GOT3 (cell line): Measurements from ENCODE around the gene AKT1S1.

ENCODE experiments used
- DNase-seq: peaks from one replicate; lab custom pipeline; 2025; ENCODE audit warnings: mixed read lengths; lab: John Stamatoyannopoulos, UW

AKT1S1 gene

DNA sequence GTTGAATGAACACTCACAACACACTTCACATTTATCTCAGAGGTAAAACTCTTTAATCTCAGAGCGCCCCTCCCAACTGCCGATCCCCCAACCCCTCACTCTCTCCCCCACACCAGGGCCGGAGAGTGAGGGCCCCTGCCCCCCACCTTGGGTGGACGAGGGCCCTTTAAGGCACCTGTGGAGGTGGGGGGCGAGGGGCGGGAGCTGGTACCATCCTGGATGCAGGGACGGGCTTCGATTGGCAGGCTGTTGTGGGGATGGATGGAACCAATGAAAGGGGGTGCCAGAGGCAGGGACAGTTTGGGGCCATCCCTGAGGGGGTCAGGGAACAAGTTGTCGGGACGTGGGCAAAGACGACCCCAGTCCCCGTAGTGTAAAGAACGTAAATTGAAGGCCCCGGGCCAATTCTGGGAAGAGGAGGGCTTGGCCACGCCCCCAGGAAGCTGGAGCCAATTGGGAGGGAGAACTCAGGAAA, 8.1 kb downstream of the AKT1S1 start:
- no peak for DNase-seq

DNA sequence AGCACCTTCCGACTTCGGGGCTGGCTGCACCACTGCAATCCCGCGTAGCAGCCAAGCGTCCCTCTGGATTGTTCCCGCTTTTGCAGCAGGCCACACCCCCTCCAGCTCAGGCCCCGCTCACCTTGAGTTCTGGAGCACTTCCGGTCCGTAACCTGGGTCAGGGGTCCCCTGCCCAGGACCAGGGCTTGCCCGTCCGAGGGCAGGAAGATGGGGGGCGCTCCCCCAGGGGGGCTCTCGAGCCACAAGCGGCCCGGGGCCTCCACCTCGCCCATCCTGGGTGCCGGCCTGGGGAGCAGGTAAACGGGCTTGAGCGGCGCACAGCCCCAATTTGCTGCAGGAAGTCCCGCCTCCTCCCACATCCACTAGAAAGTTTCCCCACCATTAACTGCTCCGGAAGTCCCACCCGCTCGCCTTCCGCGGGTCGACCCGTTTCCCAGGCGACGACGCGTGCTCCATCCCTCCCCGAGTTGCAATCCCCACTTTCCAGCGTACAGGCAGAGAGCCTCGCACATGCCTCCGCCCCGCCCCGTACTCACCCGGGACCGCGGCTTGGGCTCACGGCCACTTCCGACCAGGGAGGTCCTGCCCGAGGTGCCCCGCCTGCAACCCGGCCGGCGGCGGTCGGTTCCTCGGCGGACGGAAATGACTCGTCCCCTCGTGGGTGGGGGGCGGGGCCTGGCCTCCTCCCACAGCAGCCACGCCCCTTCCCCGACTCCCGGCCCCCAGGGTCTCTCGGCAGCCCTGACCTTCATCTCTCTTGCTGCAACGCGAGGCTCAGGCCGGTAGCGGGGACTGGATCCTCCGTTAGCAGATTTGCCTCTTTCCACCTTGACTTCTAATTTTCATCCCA, 10.0 kb downstream of the AKT1S1 start, which contains the start of gene PNKP:
PNKP (minus strand) TSS at position 644 of the 850 bp plus-strand sequence; CDS start at position 272, 372 bp downstream.
- DNase-seq: peak; percentile 79

DNA sequence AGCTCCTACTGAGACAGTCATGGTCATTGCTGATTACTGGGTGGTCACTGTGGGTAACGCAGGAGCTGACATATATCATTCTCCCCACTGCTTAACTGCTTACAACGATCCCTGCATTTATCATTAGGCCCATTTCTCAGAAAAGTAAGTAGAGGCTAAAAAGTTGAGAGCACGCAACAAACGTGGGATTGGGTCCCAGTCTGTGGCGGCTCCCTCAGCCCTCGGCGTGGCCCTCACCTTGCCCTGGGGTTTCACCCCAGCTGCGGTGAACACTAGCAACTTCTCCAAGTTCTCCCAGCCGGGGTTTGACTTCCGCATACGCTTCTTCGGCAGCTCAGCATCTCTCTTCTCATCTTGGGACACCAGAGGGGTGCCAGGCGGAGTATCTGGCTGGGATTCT, 12.3 kb downstream of the AKT1S1 start:
- no peak for DNase-seq

DNA sequence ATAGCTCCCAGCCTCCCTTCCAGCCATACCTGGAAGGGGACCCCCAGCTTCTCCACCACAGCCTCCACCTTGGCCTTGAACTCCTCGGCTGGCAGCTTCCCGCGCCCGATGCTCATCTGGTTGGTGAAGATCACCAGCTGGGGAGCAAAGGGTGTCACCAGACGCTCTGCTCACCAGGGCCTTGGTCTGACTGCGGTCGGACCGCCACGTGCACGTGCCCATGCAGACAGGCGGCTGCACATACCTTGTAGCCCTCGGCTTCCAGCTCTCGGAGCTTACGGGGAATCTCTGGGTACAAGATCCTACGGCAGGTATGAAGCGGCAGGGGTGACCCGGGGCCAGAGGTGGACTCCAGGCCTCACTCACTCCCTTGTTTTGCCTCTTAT, 13.2 kb downstream of the AKT1S1 start:
- no peak for DNase-seq

DNA sequence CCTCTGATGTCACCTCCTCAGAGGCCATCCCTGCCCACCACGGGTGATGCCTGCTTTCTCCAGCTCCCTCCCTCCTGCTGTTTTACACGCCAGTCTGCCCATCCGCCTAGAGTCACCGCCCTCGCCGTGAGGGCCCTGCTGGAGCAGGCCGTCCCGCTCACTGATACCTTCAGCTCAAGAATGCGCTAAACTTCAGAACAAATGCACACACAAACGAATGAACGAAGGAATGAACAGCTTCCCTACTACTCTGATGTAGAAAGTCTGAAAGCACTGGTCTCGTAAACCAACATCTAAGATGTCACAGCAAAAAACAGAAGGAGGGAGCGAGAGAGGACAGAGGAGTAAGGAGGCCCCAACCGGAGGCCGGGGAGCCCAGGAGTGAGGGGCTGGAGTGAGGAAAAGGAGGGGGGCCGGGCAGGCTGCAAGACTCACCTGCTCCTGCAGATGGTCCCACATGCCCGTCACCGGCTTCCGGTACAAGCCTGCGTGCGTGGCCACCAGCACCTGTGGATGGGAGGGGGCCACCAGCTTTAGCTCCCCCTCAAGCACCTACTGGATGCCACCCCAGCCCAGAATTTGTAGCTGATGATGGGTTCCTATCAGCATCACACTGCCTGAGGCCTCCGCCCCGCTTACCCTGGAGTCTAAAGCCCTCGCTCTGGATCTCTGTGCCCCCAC, 13.8 kb downstream of the AKT1S1 start:
- no peak for DNase-seq

DNA sequence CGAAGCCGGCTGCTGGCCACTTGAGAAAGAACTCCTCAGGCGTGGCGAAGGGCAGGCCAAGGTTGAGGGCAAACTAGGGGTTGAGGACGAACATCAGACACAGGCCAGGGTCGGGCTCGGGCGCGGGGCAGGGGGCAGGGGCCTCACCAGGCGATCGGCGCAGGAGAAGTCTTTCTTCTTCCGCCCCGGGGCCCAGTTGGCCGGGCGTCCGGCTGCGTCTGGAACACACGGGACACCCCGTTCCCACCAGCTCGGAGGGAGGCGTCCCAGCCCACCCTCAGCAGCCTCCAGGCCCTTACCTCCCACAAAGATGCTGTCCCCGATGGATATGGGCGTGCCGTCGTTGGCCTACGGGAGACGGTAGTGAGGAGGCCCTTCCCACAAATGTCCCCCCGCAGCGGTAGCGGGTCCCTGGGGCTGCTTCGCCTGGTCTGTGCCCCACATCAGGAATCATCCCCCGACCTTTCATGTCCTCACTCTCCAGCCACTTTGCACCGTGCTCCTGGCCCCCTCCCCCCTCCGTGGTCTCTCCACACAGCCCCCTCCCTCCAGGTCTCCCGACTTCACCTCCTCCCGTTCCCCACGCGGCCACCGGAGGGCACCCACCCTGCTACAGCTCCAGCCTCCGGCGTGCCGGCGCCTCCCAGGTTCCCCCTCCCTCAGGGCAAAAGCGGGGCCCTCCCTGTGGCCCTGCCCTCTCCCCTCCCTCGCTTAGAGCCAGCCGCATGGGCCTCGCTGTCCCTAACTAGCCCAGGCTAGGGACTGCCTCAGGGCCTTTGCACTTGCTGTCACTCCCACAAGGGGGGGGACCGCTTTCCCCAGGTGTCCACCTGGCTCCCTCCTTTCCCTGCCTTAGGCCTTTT, 14.5 kb downstream of the AKT1S1 start:
- DNase-seq: no peak

DNA sequence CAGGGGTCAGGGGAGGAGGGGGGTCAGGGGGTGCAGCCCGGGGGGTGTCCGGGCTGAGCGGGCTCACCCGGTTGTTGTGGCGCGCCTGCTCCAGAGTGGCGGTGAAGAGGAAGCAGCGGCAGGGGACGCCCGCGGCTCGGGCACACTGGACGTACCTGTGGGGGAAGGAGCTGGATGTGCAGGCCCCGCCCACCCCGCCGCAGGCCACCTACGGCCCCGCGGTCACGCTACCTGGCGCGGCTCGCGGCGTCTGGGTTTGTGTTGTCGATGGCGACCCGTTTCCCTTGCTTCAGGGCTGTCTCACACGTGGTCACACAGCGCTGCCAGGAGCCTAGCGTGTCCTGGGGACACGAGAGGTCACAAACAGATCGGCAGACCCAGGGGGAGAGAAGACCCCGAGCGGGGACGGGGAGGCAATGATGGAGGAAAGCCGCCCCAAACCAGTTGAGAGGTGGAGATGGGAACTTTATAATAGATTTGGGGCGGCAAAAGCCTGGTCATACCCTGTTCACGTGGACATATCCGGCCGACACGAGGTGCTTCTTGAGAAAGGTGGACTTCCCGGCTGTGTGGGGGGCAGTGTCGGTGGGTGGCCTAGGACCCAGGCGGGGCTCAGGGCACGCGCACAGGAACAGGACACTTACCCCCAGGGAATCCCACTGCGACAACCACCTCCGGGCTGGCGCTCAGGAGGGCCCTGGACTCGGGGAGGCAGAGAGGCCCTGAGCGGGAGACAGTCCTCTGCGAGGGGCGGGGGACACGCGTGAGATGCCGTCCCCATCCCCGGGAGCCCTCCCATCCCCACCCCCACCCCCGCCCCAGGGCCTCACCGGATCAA, 15.4 kb downstream of the AKT1S1 start:
- no peak for DNase-seq

DNA sequence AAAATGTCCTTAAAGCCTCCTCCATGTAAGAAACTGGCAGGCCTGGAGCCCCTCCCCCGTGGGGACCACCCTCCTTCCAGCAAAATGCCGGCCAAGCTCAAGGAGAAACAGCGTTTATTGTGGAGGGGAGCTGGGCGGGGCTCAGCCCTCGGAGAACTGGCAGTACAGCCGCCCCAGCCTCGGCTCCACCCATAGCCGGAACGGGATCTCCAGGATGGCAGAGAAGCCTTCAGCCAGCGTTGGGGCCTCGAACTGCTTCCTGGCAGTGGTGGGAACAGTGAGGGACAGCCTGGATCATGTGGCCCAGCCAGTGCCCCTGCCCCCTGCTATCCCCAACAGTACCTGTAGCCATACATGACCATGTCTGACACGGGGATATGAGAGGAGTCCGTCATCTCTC, 16.0 kb downstream of the AKT1S1 start:
- DNase-seq: no peak

DNA sequence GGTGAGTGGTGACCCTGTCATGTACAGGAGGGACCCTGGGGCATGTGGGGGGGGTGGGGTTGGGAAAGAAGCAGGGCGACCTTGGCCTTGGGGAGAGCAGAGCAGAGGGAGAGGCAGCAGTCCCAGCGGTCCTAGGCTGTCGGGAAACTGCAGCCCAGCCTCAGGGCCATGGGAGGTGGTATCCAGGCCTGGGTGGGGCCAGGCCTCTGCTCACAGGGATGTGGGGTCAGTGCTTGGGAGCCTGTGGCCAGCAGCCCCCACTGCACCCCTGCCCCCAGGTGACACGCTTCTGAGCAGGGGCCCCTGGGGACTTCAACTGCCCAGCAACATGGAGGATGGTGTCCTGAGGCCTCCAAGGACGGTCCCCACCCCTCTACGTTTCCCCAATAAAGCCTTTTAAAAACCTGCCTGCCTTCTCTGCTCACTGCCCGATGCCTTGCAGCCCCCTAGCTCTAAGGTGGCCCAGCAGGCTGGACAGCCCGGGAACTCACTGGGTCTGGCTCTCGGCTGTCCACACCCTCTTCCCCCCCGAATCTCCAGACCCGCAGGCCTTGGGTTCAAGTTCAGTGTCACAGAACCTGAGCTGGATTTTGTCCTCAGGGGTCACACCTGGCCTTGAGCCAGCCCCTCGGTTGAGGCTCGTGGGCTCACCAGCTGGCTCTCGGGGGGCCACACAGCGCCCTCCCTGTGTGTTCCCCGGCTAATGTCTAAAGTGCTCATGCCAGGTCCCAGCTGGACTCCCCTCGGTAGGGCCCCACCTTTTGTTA, 16.6 kb downstream of the AKT1S1 start:
- no peak for DNase-seq

DNA sequence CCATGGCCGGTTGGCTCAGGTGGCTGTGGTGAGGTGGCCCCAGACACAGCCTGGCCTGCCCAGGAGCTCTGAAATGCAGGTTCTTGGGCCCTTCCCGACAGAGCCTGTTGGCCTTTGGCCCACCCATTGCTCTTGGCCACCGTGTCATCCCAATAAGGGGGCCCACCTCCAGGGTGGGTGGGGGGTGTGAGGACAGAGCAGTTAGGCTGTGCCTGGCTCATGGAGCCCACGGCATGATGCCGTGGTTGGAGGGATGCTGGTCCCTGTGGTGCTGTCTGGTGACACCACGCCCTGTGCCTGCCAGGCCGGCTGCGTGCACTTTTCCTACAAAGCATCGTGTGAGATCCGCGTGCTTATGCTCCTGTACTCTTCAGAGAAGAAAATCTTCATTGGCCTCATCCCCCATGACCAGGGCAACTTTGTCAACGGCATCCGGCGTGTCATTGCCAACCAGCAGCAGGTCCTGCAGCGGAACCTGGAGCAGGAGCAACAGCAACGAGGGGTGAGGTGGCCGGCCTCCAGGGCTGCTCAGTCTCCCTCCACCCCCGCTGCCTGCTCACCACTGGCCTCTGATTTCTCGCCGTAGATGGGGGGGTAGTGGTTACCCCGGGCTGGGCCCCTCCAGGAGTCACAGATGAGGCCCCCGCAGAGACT, 17.3 kb downstream of the AKT1S1 start:
- DNase-seq: no peak

DNA sequence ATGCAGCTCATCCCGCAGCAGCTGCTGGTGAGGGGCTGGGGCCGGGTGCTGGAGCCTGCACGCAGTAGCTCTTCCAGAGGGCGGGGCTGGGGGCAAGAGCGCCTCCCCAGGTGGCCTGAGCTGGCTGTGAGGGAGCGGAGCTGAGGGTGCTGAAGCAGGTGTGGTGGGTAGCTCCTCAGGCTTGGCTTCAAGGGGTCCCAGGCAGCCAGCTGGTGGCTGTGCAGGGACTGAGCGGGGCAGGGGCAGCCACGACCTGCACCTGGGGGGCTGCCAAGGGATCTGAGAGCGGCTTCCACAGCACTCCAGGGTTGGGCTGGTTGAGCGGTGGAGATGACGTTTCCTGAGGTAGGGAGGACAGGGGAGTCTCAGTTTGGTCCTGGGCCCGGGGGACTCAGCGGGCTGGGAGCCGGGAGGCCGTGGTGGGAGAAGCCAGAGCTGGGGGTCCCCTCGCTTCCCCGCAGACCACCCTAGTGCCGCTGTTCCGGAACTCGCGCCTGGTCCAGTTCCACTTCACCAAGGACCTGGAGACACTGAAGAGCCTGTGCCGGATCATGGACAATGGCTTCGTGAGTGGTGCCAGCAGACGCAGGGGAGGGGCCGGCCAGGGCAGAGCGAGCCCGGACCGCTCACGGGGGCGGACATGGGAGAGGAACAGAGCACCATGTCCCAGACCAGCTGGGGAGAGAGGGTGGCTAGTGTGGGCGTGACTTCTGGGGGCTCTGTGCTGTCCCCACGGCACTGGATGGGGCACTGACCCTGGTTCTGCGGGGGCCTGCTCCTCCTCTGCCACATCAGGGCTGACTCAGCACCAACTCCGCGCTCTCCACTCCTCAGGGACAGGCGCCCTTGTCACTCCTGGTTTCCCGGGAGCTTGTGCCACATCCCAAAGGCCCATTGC, 18.8 kb downstream of the AKT1S1 start:
- no peak for DNase-seq

DNA sequence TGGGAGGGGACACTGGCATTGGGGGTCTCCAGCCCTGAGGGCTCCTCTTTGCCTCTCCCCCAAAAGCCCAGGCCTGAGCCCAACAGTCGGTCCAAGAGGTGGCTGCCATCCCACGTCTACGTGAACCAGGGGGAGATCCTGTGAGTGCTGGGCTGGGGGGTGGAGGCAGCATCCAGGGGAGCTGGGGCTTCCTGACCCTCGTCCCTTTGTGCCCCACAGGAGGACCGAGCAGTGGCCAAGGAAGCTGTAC, 19.4 kb downstream of the AKT1S1 start:
- no peak for DNase-seq

DNA sequence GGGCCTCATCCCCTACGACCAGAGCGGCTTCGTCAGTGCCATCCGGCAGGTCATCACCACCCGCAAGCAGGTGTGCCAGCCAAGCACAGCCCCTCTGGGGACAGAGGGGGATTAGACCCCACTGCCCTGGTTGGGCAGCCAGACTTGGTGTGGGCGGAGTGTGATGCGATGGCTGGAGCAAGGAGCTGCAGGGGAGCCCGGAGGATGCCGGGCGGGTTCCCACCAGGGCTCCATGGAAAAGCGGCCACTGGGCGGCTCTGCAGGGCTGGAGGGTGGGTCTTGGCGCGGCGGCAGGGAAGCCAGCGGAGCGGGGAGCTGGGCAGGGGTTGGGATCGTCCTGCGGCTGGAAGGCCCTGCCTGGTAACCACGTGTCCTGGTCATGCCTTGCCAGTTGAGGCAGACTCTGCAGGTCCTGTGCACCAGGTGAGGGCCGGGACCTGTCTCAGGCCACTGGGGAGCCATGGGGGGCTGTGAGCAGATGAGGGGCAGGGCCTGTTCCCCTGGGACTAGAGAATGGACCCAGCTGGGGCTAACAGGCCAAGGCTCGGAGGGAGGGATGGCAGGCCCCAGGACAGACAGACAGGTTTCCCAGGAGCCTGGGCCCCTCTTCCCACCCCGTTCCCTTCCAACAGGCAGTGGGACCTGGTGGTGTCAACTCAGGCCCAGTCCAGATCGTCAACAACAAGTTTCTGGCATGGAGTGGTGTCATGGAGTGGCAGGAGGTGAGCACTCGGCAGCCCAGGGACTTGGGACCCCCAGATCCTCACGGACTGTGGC, 19.9 kb downstream of the AKT1S1 start:
- DNase-seq: no peak

DNA sequence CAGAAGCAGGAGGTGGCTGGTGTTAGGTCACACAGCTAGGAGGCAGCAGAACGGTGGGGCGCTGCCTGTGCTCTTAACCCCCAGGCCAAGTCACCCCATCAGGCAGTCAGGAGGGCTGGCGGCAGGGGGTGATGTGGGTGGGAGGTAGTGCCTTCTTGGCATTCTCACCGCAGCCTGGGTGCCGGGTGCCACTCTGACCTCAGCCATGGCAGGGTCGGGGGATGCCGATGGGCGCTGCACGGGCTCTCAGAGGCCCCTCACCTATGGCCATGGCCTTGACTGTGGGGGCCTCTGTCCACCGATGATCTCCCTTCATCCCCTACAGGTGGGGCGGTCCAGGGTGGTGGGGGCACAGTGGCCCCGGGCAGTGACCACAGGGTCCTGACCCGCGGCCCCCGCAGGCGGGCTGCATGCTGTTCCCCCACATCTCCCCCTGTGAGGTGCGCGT, 20.6 kb downstream of the AKT1S1 start:
- no peak for DNase-seq

DNA sequence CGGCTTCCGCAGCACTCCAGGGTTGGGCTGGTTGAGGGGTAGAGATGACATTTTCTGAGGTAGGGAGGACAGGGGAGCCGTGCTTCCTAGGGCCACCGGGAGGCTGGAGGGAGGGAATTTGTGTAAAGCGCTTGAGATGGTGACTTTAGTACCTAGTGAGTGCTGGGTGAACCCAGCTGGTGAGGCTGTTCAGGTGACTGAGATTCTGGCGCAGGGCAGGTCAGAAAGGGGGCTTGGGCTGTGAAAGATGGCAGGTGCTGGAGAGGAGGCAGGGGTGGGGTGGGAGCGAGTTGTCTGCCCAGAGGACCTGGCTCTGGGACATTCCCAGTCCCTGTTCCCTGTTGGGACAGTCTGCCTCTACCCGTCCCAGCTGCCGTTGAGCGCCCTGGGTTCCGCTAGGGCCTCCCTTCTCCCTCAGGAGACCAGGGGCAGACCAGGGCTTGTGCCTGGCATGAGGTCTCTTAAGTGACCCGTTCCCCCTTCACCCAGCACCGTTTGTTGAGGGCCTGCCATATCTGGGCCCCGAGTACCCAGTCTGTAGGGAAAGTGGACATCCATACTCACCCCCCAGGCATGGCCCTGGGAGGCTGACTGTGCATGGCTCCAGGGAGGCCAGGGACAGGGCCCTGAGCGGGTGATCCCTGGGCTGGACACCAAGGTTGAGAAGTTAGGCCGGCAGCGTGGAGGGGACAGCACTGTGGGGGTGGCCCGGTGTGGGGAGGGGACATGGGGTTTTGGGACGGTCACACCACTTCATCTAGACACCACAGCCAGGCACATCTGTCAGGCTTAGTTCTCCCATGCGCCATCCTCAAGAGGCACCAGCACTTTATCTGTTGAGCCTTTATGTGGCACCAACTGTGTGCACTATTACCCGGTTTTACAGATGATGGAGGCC, 21.2 kb downstream of the AKT1S1 start:
- no peak for DNase-seq

DNA sequence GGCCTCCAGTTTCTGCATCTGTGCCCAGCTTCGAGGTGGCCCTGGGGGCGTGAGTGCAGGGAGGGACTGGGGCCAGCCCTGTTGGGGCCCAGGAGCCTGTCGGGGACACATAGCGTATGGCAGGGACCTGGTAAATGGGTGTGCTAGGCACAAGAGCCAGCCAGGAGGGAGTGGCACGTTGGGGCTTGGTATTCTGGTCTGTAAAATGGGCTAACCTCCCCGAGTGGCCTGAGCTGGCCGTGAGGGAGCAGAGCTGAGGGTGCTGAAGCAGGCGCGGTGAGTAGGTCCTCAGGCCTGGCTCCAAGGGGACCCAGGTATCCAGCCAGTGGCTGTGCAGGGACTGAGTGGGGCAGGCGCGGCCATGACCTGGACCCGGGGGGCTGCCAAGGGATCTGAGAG, 21.9 kb downstream of the AKT1S1 start:
- DNase-seq: no peak
